ENCODE measurements around the gene SST.
A peak's percentile ranks its signal among the peaks of the same experiment; 100 is the strongest.

SST gene

DNA sequence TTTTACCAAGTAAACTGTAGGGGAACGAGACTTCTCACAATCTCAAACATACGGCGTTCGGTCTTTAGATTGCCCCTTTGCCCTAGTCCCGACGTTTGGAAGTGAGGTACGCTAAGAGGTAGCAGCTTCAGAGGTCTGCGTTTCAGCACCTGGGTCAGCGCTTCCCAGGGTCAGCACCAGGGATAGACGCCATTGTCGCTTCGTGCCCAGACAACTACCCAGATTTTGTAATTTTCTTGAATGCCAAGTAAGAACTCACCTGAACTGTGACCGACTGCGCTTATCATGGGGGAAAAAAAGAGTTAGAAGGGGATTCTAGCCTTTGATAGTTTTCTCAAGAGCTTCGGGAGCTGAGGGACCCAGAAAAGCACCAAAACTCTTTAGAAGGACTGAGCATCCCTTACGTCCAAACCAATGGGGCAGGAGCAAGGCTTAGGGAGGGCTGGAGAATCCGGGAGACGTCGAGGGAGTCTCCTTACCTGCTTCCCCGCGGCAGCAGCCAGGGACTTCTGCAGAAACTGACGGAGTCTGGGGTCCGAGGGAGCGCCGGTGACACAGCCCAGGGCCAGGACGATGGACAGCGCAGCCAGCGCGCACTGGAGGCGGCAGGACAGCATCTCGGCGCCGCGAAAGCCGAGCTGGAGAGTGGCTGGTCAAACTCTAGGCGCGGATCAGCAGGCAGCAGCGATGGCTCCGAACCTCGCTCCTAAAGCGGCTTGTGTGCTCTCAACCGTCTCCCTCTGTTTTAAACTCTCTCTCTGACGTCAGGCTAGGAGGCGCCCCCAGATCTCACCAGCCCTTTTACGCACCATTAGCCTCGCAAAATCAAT lies at the start of gene SST:
Gene SST, minus strand, starts transcription at position 720 of the 830 bp plus-strand sequence. Its CDS starts 103 bp downstream, at position 617.
- DNase-seq, result no peak

DNA sequence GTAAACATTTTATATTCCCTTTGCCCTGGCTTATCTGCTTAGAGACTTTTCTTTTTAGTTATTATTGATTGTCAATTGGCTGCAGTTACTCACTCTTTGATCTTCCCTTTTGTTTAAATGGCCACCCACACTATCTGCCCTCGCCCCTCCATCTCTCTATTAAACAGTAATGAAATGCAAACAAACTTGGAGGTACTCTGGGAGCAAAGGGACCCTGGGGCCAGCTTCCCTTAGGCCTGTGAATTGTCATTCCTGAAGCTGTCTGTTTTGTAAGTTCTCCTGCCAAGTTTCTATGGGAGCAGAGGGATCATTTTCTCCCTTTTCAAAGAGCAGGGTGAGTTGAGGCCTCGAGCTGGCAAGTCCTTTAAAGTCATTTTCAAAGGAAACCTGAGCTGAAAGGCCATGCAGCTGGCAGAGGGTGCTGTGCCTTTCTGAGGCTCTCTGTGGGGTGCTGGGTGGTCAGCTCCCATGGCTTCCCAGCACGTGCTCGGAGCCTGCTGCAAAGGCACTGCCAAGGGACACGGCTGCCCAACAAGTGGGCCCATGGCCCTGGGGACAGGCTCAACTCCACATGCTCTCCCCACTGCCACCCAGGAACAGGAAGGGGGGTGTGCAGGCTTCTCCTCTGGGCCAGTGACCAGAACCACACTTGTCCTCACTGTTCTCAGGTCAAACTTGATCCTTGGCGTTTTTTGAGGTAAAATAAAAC lies 49.6 kb upstream of the SST start:
- no peak for DNase-seq

DNA sequence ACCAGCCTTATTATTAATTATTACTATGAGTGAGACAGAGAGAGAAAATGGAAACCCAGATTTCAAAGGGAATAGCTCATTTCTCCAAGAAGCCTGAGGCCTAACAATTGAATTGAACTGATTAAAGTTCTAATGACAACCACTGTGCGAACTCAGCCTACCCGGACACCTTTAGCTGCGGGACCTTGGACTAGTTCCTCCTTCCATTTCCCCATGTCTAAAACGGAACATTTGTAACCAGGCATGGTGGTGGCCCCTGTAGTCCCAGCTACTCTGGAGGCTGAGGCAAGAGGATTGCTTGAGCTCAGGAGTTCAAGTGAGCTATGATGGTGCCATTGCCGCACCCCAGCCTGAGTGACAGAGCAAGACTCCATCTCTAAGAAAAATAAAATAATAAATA lies 48.6 kb upstream of the SST start:
- DNase-seq, result no peak

DNA sequence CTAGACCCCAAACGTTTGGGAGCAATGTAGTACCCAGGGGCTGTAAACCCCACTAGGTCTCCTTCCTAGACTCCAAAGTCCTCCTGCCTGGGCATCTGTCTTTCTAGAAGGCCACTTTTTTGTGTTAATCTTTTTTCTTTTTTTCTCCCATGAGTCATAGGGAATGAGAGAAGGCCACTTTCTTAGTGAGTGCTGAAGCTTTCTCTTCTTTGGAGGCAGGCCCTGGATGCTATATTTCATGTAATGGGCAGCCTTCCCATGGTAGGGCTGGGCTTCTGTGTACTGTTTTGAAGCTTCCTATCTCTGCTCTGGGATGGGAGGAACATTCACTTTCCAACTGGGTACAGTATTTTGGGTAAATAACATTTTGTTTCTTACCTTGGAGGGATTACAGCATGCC lies 47.4 kb upstream of the SST start:
- no peak for DNase-seq

DNA sequence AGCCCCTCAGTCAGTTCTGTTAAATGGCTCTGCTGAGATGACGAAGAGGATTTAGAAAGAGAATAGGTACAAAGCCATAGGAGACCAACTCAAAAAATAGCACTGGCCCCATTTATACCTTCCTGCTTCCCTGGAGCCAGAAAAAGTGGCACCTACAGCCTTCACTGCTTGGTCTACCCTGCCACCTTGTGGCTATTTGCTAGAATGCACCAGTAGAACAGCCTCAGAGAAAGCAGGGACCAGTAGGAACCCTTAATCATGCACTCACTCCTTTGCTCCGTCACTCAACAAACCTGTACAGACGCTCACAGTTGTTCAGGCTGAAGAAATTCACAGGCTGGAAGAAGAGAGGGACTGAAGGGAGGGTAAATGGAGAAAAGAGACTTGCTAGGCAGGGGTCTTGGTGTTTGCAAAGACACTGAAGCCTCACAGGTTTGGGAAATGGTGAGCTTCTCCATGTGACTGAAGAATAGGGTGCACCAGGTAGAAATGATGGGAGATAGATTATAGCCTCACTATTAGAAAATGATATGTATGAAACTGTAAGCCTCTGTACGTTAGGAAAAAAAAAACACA lies 44.3 kb upstream of the SST start:
- peak; percentile 44 for DNase-seq

DNA sequence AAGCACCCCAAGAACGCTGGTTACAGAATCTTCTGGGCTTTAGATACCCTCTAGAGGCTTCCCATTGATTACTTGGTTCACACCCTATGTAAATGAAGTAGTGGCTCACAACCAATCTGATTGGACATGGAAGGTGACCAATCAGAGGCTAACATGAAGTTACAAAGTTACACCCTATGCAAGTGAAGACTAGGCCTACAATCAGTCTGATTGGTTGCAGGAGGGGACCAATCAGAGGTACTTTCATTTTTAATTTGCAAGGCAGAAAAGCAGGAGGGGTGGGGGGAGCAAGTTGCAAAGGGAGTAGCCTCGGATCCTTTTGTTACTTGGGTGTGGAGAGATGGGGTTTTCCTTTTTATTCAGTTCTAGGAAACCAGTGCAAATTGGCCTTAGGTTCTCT lies 43.3 kb upstream of the SST start:
- DNase-seq, result no peak

DNA sequence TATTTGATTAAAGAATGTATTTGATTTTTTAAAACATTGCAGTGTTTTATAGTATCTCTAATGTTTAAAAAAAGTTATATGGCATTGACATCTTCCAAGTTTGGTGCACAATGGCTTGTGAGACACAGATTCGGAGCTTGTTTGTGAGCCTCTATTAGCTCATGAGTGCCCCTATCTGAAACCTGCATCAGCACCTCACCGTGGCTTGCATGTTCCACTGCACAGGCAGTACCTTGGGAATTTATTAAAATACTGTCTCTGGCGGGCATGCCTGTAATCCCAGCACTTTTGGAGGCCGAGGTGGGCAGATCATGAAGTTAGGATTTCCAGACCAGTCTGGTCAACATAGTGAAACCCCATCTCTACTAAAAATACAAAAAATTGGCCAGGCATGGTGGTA lies 39.0 kb upstream of the SST start:
- no peak for DNase-seq

DNA sequence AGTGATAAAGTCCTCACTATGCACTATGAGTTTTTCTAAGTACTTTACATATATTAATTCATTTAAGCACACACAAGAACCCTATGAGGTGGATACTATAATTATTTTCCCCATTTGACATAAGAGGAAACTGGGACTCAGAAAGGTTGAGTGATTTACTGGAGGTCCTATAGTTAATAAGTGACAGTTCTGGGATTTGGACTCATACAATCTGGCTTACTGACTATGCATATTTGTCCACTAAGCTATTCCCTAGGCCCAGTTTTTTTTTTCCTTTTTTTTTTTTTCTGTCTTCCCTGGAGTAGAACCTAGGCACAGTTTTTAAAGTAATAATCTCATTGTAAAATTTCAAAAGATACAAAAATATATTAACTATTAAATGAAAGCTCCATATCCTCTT lies 38.5 kb upstream of the SST start:
- DNase-seq, result no peak

DNA sequence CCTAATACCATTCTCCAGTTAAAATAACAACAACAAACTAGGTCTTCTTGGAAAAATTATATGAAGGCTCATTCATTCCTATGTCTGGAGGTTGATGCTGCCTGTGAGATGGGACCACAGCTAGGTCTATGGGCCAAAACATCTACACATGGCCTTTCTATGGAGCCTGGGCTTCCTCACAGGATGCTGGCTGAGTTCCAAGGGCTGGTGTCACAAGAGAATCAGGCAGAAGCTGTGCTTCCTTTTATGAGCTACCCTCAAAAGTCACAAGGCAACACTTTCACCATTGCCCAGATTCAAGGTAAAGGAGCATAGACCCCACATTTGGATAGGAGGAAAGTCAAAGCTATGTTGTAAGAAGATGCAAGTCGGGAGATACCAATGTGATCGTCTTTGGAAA lies 36.8 kb upstream of the SST start:
- DNase-seq, result no peak

DNA sequence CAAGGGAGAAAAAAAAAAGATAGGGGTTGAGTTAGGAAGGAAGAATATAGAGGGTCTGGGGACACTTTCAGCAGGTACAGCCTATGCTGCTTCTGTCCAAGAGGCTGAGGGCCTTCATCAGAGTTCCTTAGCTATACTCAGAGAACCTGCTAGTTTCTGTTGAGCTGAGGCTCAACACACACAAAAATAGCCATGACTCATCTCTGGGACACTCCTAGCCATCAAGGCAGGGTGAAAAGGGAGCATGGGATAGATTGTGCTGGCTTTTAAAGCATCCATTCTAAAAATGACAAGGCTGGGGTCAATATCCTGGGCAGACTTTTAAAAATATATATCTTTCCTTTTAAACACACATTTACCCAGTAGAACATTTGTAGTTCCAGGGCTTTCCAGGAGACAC lies 35.0 kb upstream of the SST start:
- no peak for DNase-seq

DNA sequence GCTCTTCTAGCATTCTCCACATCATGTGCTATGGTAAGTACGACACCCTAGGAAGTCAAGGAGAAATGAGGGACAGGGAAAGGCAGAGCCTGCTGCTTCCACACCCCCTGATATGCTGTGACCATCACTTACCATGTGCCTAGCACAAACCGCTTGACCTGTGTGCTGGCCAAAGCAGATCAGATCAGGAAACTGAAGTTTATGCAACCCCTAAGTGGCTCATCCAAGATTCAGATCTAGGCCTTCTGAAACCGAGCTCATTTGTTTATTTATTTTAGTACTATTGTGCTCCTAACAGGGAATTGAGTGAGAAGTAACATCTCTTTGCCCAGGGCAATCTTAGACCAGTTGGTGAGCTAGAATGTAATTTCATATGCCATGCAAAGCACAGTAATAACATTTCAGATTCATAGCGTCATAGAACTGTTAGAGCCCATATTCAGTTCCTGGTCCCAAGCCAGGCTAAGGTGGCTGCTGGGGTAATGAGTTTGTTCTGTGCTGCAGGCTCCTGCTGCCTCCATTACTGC lies 32.4 kb upstream of the SST start, which contains the start of gene RTP2:
Gene RTP2, minus strand, starts transcription at position 51 of the 527 bp plus-strand sequence. CDS start 429 bp downstream, outside the sequence.
- no peak for DNase-seq

DNA sequence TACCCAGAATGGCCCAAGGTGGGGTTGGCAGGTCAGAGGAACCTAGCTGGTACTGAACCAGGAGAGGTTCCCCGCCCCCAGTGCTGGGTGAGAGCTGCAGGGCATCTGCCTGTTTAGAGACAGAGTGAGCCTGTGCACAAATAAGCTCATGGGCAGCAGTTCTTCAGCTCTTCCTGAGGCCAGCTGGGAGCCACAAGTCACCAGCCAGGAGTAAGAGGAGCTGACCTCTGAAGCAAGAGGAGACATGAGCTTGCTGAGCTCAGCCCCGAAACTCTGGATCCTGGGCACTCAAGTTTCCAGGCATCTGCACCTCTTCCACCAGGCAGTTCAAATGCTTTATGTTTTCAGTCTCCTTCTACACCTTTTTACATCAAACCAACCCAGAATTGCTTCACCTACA lies 30.1 kb upstream of the SST start:
- DNase-seq, result no peak

DNA sequence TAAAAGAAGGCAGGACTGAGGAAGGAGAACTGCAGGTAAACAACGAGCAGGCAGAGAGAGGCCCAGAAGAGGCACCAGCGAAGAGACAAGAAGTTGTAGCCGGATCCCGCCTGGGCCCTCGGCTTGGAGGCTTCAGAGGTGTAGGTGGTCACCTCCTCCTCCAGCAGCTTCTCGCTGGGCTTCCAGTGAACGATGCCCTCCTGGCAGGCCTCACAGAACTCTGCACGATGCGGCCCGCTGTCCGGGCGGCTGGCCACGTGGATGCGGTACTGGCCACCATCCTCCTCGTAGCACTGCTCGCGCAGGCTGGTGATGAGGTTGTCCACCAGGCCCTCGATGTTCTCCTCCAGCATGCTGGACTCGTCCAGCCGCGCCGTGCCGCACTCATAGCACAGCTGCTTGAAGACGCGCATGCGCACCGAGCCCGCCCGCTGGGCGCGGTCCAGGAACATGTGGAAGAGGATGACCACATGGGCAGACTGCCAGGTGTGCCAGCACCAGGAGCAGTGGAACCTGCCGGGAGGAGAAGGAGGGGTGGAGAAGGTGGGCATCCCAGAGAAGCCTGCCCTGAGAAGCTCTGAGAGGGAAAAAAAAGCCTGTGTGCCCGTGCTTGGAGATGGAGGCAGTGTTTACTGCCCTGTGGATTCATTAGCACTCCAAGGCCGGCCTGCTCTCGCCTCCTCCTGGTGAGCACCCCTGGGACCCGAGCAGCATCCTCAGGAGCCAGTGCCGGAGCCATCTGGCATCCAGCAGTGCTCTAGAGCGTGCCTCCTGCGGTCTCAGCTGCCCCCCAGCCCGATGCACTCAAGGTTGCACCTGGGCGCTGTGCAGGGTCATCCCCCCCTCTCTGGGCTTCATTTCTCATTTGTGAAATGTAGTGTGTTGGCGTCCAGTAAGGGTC lies 28.6 kb upstream of the SST start:
- DNase-seq, result no peak

DNA sequence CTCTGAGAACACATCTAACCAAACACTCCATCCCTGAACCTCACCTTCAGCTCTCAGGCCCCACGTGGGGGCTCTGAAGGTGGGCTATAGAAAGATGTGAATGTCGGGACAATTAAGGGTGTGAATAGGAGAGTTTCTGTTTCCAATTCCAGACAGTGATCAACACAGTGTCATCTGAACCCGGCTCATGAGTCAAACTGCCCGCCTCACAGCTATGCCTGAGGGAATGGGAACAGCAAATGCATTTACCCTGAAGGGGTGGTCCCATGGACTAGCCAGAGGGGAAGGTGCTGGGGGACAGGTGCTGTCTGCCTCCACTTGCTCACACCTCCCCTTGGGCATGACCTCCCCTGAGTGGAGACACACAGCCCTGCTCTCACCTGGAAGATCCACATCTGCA lies 25.8 kb upstream of the SST start:
- no peak for DNase-seq

DNA sequence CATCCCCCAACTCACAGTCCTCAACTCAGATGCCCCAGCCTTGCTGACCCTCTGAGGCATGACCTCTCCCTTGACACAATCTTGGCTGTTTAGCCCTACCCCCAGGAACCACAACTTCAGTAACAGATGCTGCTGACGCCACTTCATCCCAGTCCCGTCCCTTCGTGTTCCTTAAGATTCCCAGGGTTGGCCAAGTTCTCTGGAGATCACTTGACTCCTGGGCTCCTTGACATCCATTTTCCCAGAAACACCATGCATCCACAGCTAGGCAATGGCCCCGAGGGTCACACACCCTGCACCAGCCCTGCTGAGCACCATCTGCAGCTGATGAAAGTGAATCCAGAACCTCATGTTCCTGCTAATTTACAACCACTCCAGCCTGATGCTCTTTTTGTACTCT lies 25.3 kb upstream of the SST start:
- no peak for DNase-seq

DNA sequence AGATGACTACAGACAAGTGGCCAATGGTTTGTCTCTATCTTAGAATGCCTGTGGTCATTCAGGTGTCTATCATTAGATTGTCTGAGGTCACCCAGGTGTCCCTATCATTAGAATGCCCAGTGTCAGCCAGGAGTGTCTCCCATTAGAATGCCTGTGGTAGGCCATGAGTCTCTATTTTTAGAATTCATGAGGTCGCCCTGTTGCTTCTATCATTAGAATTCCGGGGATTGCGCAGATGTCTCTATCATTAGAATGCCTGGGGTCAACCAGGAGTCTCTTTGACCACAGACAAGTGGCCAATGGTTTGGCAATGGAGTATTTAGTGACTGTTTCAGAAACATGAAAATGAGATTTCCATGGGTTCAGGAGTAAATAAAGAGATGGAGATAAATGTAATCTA lies 24.6 kb upstream of the SST start:
- no peak for DNase-seq

DNA sequence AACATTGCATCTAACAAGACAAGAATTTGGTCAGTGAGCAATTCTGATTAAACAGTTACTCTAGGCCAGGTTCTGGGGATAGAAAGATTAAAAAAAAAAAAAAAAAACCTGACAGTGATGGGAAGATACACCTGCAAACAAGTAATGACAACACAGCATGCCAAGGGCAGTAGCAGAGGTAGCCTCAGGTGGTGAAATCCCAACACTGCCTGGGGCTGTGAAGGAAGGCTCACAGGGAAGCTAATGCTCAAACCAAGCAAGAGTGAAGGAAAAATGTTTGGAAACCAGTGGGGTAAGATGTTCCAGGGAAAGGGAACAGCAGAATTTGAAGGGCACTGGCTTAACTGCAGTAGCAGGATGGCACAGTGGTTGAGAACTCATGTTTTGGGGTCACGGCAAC lies 23.2 kb upstream of the SST start:
- no peak for DNase-seq

DNA sequence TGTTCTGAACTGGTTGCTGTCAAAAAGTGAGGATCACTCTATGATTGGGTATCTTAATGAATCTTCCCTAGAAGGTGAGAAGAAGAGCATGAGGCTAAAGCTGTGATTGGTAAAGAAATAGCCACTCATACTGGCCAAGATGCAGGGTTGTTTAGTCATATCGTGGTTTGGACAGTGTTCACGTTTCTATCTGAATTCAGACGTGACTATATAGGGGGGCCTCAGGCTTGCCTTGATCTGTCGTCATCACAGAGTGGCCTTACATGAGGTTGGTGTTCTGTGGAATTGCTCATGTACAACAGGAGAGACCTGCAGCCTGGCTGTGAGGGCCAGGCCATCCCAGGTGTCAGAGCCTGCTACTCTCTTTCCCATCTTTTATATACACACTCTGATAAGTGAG lies 19.8 kb upstream of the SST start:
- DNase-seq, result no peak

DNA sequence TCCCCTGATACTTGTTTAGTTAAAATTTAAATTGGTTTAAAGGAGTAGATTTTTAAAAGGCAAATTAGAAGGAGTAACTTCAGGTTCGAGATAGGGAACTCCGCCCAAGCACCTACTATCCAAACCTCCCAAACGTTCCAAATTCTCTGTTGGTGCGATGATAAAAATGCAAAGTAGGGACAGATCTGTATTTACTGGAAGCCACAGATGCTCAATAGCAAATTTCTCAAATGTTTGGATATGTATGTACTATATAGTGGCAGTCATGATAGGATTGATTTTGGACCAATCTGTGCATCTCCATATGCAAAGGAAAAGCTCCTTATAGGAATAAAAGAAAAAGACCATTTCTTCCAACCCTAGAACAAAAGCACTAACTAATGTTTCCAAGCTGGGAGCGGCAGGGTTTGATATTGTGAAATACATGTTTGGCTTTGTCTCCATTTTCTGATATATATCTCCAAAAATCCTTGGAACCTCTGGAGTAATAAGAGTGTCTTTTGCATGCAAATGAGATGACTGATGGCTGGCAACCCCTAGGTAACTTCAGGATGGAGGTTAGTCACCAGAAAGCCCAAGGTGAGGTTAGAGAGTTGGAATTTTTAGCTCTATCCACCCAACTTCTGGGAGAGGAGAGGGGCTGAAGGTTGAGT lies 16.6 kb upstream of the SST start:
- no peak for DNase-seq

DNA sequence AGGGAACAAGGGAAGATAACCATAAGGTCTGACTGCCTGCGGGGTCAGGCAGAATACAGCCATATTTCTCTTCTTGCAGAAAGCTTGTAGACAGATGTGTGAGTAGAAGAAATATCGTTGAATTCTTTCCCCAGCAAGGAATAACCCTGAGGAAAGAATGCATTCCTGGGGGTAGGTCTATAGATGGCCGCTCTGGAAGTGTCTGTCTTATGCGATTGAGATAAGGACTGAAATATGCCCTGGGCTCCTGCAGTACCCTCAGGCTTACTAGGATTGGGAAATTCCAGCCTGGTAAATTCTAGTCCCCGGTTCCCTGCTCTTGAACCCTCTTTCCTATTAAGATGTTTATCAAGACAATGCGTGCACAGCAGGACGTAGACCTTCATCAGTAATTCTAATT lies 15.8 kb upstream of the SST start:
- DNase-seq, result no peak

DNA sequence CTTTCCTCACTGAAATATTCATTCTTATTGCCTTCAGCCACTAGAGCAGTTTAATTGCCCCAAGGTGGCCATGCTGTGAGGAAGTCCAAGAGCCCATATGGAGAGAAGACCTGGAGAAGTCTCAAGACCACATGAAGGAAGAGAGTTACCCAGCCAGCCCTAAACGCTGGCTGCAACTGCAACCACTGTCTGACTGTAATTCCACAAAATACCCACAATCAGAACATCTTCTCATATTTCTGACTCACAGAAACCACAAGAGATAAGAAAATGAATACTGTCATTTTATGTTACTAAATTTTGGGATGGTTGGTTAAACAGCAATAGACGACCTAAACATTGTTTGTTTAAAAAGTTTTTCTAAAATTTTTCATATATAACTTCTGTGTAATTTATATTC lies 14.7 kb upstream of the SST start:
- no peak for DNase-seq

DNA sequence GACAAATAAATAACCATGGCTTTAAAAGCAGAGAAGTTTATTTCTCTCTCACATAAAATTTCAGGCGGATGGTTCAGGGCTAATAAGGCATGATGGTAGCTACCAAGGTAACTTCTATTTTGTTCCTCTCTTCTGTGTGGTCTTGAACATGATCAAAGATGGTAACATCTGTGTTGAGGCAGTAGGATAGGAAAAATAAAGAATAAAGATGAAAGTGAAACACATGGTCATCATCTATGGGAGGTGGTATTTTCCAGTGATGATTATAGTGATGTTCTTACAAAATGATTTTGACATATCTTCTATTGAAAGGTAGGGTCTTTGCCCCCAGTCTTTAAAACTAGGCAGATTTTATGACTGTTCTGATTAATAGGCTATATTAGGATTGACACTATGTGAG lies 14.2 kb upstream of the SST start:
- no peak for DNase-seq
